GM18909 (cell line): ENCODE measurements around the gene C12orf75.
"Not testable (repeated sequence)": the region's sequence is repeated elsewhere in the genome, so short reads cannot be mapped to it uniquely, and the experiment has no call there.

Source experiments
- ATAC-seq: cut with Tn5 transposase; IDR thresholded peaks from one replicate; pipeline ENCODE4 v1.9.1; 2021; ENCODE audit warnings: mild to moderate bottlenecking; ENCODE audit not compliant: unreplicated experiment, poor library complexity

The C12orf75 gene

GRCh38 chr12:105330283-105330930 is at the start of gene C12orf75:
TSS of gene C12orf75 (plus strand) at chr12:105330691. CDS start at chr12:105330892, 201 bp downstream.
- ATAC-seq = peak; percentile 86

- no peak for ATAC-seq
These were observed 49.4 kb upstream of the C12orf75 start for GRCh38 chr12:105280966-105281693.

- ATAC-seq = no peak
These were observed 48.8 kb upstream of the C12orf75 start for GRCh38 chr12:105281694-105282049.

- no peak for ATAC-seq
These were observed 45.1 kb upstream of the C12orf75 start for GRCh38 chr12:105285378-105285777.

- no peak for ATAC-seq
These were observed 43.1 kb upstream of the C12orf75 start for GRCh38 chr12:105287408-105287807.

GRCh38 chr12:105288311-105288996 is 42.0 kb upstream of the C12orf75 start:
- no peak for ATAC-seq

- ATAC-seq = no peak
These were observed 41.2 kb upstream of the C12orf75 start for GRCh38 chr12:105289114-105289904.

GRCh38 chr12:105291531-105291930 is 39.0 kb upstream of the C12orf75 start:
- no peak for ATAC-seq

GRCh38 chr12:105292705-105293104 is 37.8 kb upstream of the C12orf75 start:
- ATAC-seq = no peak

GRCh38 chr12:105293187-105293586 is 37.3 kb upstream of the C12orf75 start:
- ATAC-seq = no peak

- no peak for ATAC-seq
These were observed 36.3 kb upstream of the C12orf75 start for GRCh38 chr12:105294161-105294560.

- no peak for ATAC-seq
These were observed 35.5 kb upstream of the C12orf75 start for GRCh38 chr12:105294886-105295479.

- ATAC-seq = no peak
These were observed 34.1 kb upstream of the C12orf75 start for GRCh38 chr12:105296116-105297089.

GRCh38 chr12:105300883-105301282 is 29.6 kb upstream of the C12orf75 start:
- no peak for ATAC-seq

- ATAC-seq = no peak
These were observed 28.8 kb upstream of the C12orf75 start for GRCh38 chr12:105301696-105302095.

GRCh38 chr12:105302986-105303385 is 27.5 kb upstream of the C12orf75 start:
- not testable (repeated sequence) for ATAC-seq

GRCh38 chr12:105304626-105305025 is 25.9 kb upstream of the C12orf75 start:
- not testable (repeated sequence) for ATAC-seq

GRCh38 chr12:105307601-105308314 is 22.7 kb upstream of the C12orf75 start:
- not testable (repeated sequence) for ATAC-seq
